ENCODE measurements around the gene ZNF397.

GRCh38 chr18:35277633-35278032 lies 36.8 kb downstream of the ZNF397 start:
- TF ChIP-seq EZH2 (IDR thresholded peaks at IDR 0.05; ENCODE audit: insufficient read depth, poor library complexity, severe bottlenecking) (no peak), EZH2phosphoT487 (IDR thresholded peaks at IDR 0.05; ENCODE audit: insufficient read depth, low read depth) (no peak)

Data from GM23248 (cell line).